H1 (cell line): ENCODE data around the gene FLOT1. TPM values are rescaled to one million over a fixed set of nuclear protein-coding genes. Genes with fewer than 3 reads are reported as not detected.
A peak's percentile ranks its signal among the peaks of the same experiment; 100 is the strongest.

Experiments
- CTCF ChIA-PET: fragments of 300-600 bp; sonication (Branson Sonifier 250); formaldehyde crosslinking; loops from one replicate; lab custom pipeline; 2021; ENCODE audit not compliant: partially characterized antibody; lab: Charles Lee
- POLR2A ChIA-PET: fragments of 300-600 bp; sonication (Branson Sonifier 250); formaldehyde crosslinking; loops from one replicate; lab custom pipeline; 2021; ENCODE audit warnings: inconsistent platforms; ENCODE audit not compliant: partially characterized antibody; lab: Charles Lee
- DNase-seq, 2 experiments: peaks; one replicate each; pipeline versions ENCODE4 v3.0.0 to v3.0.0-alpha.2; 2010 to 2022; ENCODE audit warnings: low spot score in 2 of 2, low read depth in 1 of 2, mixed read lengths in 1 of 2
- FAIRE-seq: peaks from 2 replicates; lab custom pipeline; 2011; peaks lifted over from hg19 to GRCh38; lab: Jason Lieb, UNC
- H2AFZ ChIP-seq: 2 replicates; pipeline ENCODE4 v1.8.1; 2012; ENCODE audit warnings: low read length, inconsistent platforms
- H2AK5ac ChIP-seq: 2 replicates; pipeline ENCODE4 v1.6.1; 2013; ENCODE audit warnings: low read depth, low read length
- H2BK120ac ChIP-seq: replicated peaks from 2 replicates; pipeline ENCODE3; 2013; ENCODE audit warnings: low read depth, low read length, inconsistent platforms
- H2BK12ac ChIP-seq: 2 replicates; pipeline ENCODE4 v1.6.1; 2013; ENCODE audit warnings: low read depth, low read length
- H2BK15ac ChIP-seq: 2 replicates; pipeline ENCODE4 v1.6.1; 2013; ENCODE audit warnings: low read length
- H2BK20ac ChIP-seq: 2 replicates; pipeline ENCODE4 v1.6.1; 2013; ENCODE audit warnings: low read length
- H2BK5ac ChIP-seq: 2 replicates; pipeline ENCODE4 v1.6.1; 2013; ENCODE audit warnings: low read depth, low read length
- H3K14ac ChIP-seq: 2 replicates; pipeline ENCODE4 v1.6.1; 2013; ENCODE audit warnings: inconsistent platforms; ENCODE audit not compliant: insufficient read length
- H3K18ac ChIP-seq: 2 replicates; pipeline ENCODE4 v1.6.1; 2013; ENCODE audit warnings: low read length; ENCODE audit errors: extremely low read depth
- H3K23ac ChIP-seq: 2 replicates; pipeline ENCODE4 v1.6.1; 2013; ENCODE audit warnings: inconsistent platforms; ENCODE audit not compliant: insufficient read length
- H3K23me2 ChIP-seq: 2 replicates; pipeline ENCODE4 v1.6.1; 2013; ENCODE audit warnings: low read depth, low read length
- H3K27ac ChIP-seq: 2 replicates; pipeline ENCODE4 v1.6.1; 2011; ENCODE audit warnings: low read depth, low read length, inconsistent platforms
- H3K27me3 ChIP-seq, 4 experiments: replicated peaks in 1 of 4; 1 replicate in 1 of 4; 2 replicates in 3 of 4; pipeline versions ENCODE4 v1.6.1 to v1.8.1; 2011 to 2013; ENCODE audit warnings: low read length in 3 of 4, mild to moderate bottlenecking in 3 of 4, inconsistent platforms in 2 of 4, mixed read lengths in 2 of 4, moderate library complexity in 1 of 4; ENCODE audit not compliant: control insufficient read depth in 3 of 4, insufficient read depth in 3 of 4; ENCODE audit errors: extremely low read depth in 1 of 4
- H3K36me3 ChIP-seq, 4 experiments: 2 replicates each; pipeline versions ENCODE4 v1.6.1 to v1.8.1; 2011 to 2013; ENCODE audit warnings: mild to moderate bottlenecking in 4 of 4, low read length in 3 of 4, moderate library complexity in 2 of 4, control low read depth in 1 of 4, inconsistent platforms in 1 of 4; ENCODE audit not compliant: insufficient read depth in 4 of 4, control insufficient read depth in 2 of 4
- H3K4ac ChIP-seq: replicated peaks from 2 replicates; pipeline ENCODE3; 2013; ENCODE audit warnings: low read length, low read depth, mixed read lengths, inconsistent platforms; ENCODE audit not compliant: insufficient read length
- H3K4me1 ChIP-seq, 4 experiments: replicated peaks in 1 of 4; 1 replicate in 1 of 4; 2 replicates in 3 of 4; pipeline versions ENCODE4 v1.6.1 to v1.8.1; 2011 to 2013; ENCODE audit warnings: low read length in 3 of 4, inconsistent platforms in 2 of 4, mixed read lengths in 1 of 4; ENCODE audit not compliant: insufficient read depth in 4 of 4, control insufficient read depth in 3 of 4
- H3K4me2 ChIP-seq, 2 experiments: 2 replicates each; pipeline versions ENCODE4 v1.6.1 to v1.8.1; 2011 to 2013; ENCODE audit warnings: low read depth in 2 of 2, low read length in 2 of 2, control low read depth in 1 of 2, inconsistent platforms in 1 of 2, mild to moderate bottlenecking in 1 of 2; ENCODE audit not compliant: insufficient read depth in 1 of 2
- H3K4me3 ChIP-seq, 4 experiments: fragments of 200-600, 300-600 bp in 1 of 4; sonication (generic), shearing (Covaris generic), sonication (Bioruptor Twin) in 1 of 4; 2 replicates each; pipeline versions ENCODE4 v1.5.1 to v1.8.1; 2011 to 2016; ENCODE audit warnings: low read length in 4 of 4, low read depth in 3 of 4, control low read depth in 2 of 4, inconsistent platforms in 2 of 4, mild to moderate bottlenecking in 2 of 4, mixed read lengths in 1 of 4, moderate library complexity in 1 of 4; ENCODE audit not compliant: insufficient read depth in 2 of 4; ENCODE audit errors: extremely low read depth in 1 of 4
- H3K56ac ChIP-seq: replicated peaks from 2 replicates; pipeline ENCODE3; 2013; ENCODE audit warnings: low read depth, mild to moderate bottlenecking, mixed read lengths, low read length, inconsistent platforms; ENCODE audit not compliant: insufficient read length
- H3K79me1 ChIP-seq: 2 replicates; pipeline ENCODE4 v1.6.1; 2013; ENCODE audit warnings: low read depth, low read length, control low read depth
- H3K79me2 ChIP-seq, 2 experiments: 2 replicates each; pipeline versions ENCODE4 v1.6.1 to v1.8.1; 2012 to 2013; ENCODE audit warnings: low read length in 2 of 2, mild to moderate bottlenecking in 2 of 2, inconsistent platforms in 1 of 2; ENCODE audit not compliant: insufficient read depth in 2 of 2, control insufficient read depth in 1 of 2
- H3K9ac ChIP-seq, 4 experiments: replicated peaks in 1 of 4; 1 replicate in 1 of 4; 2 replicates in 3 of 4; pipeline versions ENCODE4 v1.6.1 to v1.8.1; 2011 to 2013; ENCODE audit warnings: low read depth in 3 of 4, low read length in 3 of 4, control low read depth in 2 of 4, mild to moderate bottlenecking in 2 of 4, moderate library complexity in 2 of 4, inconsistent platforms in 1 of 4; ENCODE audit errors: extremely low read depth in 1 of 4
- H3K9me3 ChIP-seq, 2 experiments: 2 replicates each; pipeline versions ENCODE4 v1.6.1 to v1.8.1; 2012 to 2013; ENCODE audit warnings: mild to moderate bottlenecking in 2 of 2, moderate library complexity in 2 of 2, control low read depth in 1 of 2, inconsistent platforms in 1 of 2, low read depth in 1 of 2, low read length in 1 of 2, mixed read lengths in 1 of 2; ENCODE audit not compliant: insufficient read depth in 2 of 2
- H4K20me1 ChIP-seq, 2 experiments: replicated peaks in 1 of 2; 2 replicates each; pipeline versions ENCODE3 to v1.8.1; 2011 to 2013; ENCODE audit warnings: inconsistent platforms in 2 of 2, low read length in 2 of 2, mild to moderate bottlenecking in 1 of 2; ENCODE audit not compliant: insufficient read depth in 2 of 2, control insufficient read depth in 1 of 2
- H4K5ac ChIP-seq: 2 replicates; pipeline ENCODE4 v1.6.1; 2013; ENCODE audit warnings: low read length, low read depth, mixed read lengths, inconsistent platforms; ENCODE audit not compliant: insufficient read length
- H4K8ac ChIP-seq: 2 replicates; pipeline ENCODE4 v1.8.0; 2013; ENCODE audit warnings: mild to moderate bottlenecking, moderate library complexity, low read length, inconsistent platforms; ENCODE audit not compliant: insufficient read depth; ENCODE audit errors: extremely low read depth
- H4K91ac ChIP-seq: replicated peaks from 2 replicates; pipeline ENCODE3; 2013; ENCODE audit warnings: low read length, mixed read lengths, inconsistent platforms; ENCODE audit not compliant: insufficient read length
- CEBPB ChIP-seq: IDR thresholded peaks from 2 replicates; pipeline ENCODE4 v1.6.1; 2012; ENCODE audit warnings: low read depth, low read length
- E2F6 ChIP-seq: IDR thresholded peaks from 2 replicates; pipeline ENCODE4 v1.6.1; 2012; ENCODE audit warnings: inconsistent platforms
- KDM1A ChIP-seq: fragments of 200-600, 300-600 bp; sonication (generic); IDR thresholded peaks from 2 replicates; pipeline ENCODE4 v1.7.1; 2016; ENCODE audit warnings: mild to moderate bottlenecking, low read length, borderline replicate concordance
- POU5F1 ChIP-seq: IDR thresholded peaks from 2 replicates; pipeline ENCODE4 v1.6.1; 2011; ENCODE audit warnings: low read depth, mild to moderate bottlenecking, low read length, moderate library complexity
- RBBP5 ChIP-seq: IDR thresholded peaks from 2 replicates; pipeline ENCODE4 v1.7.1; 2012; ENCODE audit warnings: low read depth, mild to moderate bottlenecking, inconsistent platforms, low read length, moderate library complexity, borderline replicate concordance
- SIN3A ChIP-seq, 2 experiments: IDR thresholded peaks in 1 of 2; conservative IDR thresholded peaks in 1 of 2; 2 replicates each; pipeline ENCODE4 v1.6.1; 2011 to 2012; ENCODE audit warnings: low read length in 2 of 2, improper control_type of control experiment in 1 of 2, low read depth in 1 of 2, mild to moderate bottlenecking in 1 of 2
- SIRT6 ChIP-seq: IDR thresholded peaks from one replicate; pipeline ENCODE4 v1.7.1; 2012; ENCODE audit warnings: low read length, inconsistent platforms
- SP2 ChIP-seq: IDR thresholded peaks from 2 replicates; pipeline ENCODE4 v1.6.1; 2012; ENCODE audit warnings: mild to moderate bottlenecking, low read length, inconsistent platforms
- TBP ChIP-seq: IDR thresholded peaks from 2 replicates; pipeline ENCODE4 v1.6.1; 2011; ENCODE audit warnings: low read depth, low read length, improper control_type of control experiment
- WGBS, 2 experiments: shearing (Covaris generic) in 1 of 2; methylation state at CpG; one replicate each; pipeline versions ENCODE4 v1.1.6 to v1.1.7; 2013 to 2015; ENCODE audit warnings: low lambda C conversion rate in 2 of 2, mixed read lengths in 2 of 2, inconsistent platforms in 1 of 2, low coverage in 1 of 2, missing lambda C conversion rate in 1 of 2; ENCODE audit not compliant: insufficient replicate concordance in 2 of 2, insufficient coverage in 1 of 2, insufficient read length in 1 of 2; ENCODE audit errors: extremely low coverage in 1 of 2, missing lambda C conversion rate in 1 of 2; 5-methylcytosine and 5-hydroxymethylcytosine counted together
- polyA plus RNA-seq, 7 experiments: library from polyadenylated mRNA; depleted of rRNA in 3 of 7; stranded (reverse) in 5 of 7; unstranded in 2 of 7; fragments of >200 nt in 5 of 7; fragments of 200-250 nt in 2 of 7; gene quantifications; 1 replicate in 5 of 7; 2 replicates in 1 of 7; 4 replicates in 1 of 7; pipeline versions ENCODE4 v1.2.1 to v1.2.3, GENCODE V29; 2011 to 2013; ENCODE audit warnings: missing spikeins in 2 of 7, mixed read lengths in 2 of 7
- total RNA-seq: library from RNA; stranded (reverse); fragmentation: NEBNext Ultra II Directional; extraction: Animal tissue kit (Norgen Biotek cat#: 25700); gene quantifications from 2 replicates; pipeline ENCODE4 v1.2.1, GENCODE V29; 2021

Gene FLOT1
- total and polyA plus RNA-seq, 2 of the 8 experiments (the other 6 are each of a cell fraction or from before 2014, with no cell fraction given): 87.5 to 88.1 TPM

- Histone ChIP-seq H3K56ac (no peak overlapping the region), H3K79me2 (peaks cover 0 to 11% of the 10 kb centered on the region in 2 experiments; a peak in 3 of 4 replicates), H3K23me2 (peaks cover 18% of the 10 kb centered on the region; the same call in 1 of the 2 replicates), H2AFZ (no peak overlapping the region), H2AK5ac (no peak overlapping the region), H3K18ac (no peak overlapping the region), H3K9me3 (no peaks in the 10 kb centered on the region), H3K4me1 (peaks cover 3 to 18% (median 7%) of the 10 kb centered on the region in 4 experiments; a peak in 6 of 7 replicates), H2BK12ac (no peak overlapping the region), H4K5ac (no peak overlapping the region), H3K23ac (no peak overlapping the region), H2BK120ac (no peak overlapping the region), H2BK15ac (no peak overlapping the region), H3K36me3 (peaks cover 13 to 39% (median 25%) of the 10 kb centered on the region in 4 experiments), H4K20me1 (peaks cover 3 to 4% of the 10 kb centered on the region in 2 experiments), H3K4ac (no peak overlapping the region), H3K14ac (no peak overlapping the region), H4K8ac (no peak overlapping the region), H3K4me3 (peak overlapping the region; percentile 76 to 95 (median 88); a peak in 7 of 8 replicates), H3K9ac (peak overlapping the region in 2 of 4 experiments; percentile 65 to 68; a peak in 5 of 7 replicates), H4K91ac (no peak overlapping the region), H3K79me1 (peaks cover 9% of the 10 kb centered on the region), H3K27ac (no peak overlapping the region), H2BK5ac (0 out of 2 replicates have a peak overlapping the region, but pooled peaks have one; percentile 72), H3K4me2 (peak overlapping the region; percentile 91 to 94), H3K27me3 (no peaks in the 10 kb centered on the region; a peak in 1 of 7 replicates), H2BK20ac (no peak overlapping the region)
- POLR2A ChIA-PET: interaction anchor here (0.6 to 17.3 kb wide), 12 partner anchors 11 to 172 kb away, joined by 3 to 337 read pairs (median 4); partner anchors contain the start of genes DDR1, MDC1, NRM and TUBB
- 76% methylated on average over 8 of the region's 8 CpGs; no CpG with 5 or more reads in 1 of the 2 experiments for WGBS, 2 experiments
- DNase-seq (no peak), FAIRE-seq (no peak)
- CTCF ChIA-PET: interaction anchor here (0.7 to 4.8 kb wide), 8 partner anchors 10 to 160 kb away, joined by 3 to 26 read pairs (median 7); no protein-coding TSS in a partner anchor
- no peak for TF ChIP-seq KDM1A
- no peak for TF ChIP-seq E2F6
- TF ChIP-seq SIRT6: no peak
- TF ChIP-seq POU5F1: no peak
- TF ChIP-seq CEBPB: no peak
- no peak for TF ChIP-seq TBP
- no peak for TF ChIP-seq SP2
- TF ChIP-seq SIN3A (conservative IDR thresholded peaks at IDR 0.05 in 1 of 2, IDR thresholded peaks at IDR 0.05 in 1 of 2; ENCODE audit: low read depth in 1 of 2, low read length in 2 of 2): no peak
- no peak for TF ChIP-seq RBBP5
Observed at GRCh38 chr6:30741063-30741779, 1.3 kb downstream of the FLOT1 start.
